Panc1 (cell line): Measurements from ENCODE around the gene CD226. TPM values are rescaled to one million over a fixed set of nuclear protein-coding genes. Genes with fewer than 3 reads are reported as not detected.

ENCODE experiments used
- ATAC-seq: fragments of 200-7000 bp; cut with Tn5 transposase; 2 replicates; pipeline ENCODE4 v1.9.1; 2020; ENCODE audit warnings: mild to moderate bottlenecking, moderate library complexity
- BruUV-seq: library from RNA; stranded (reverse); fragments of 400-500 nt; replicated peaks from 2 replicates; lab custom pipeline; 2021; lab: Mats Ljungman, UMichigan
- CTCF ChIA-PET: fragments of 300-600 bp; sonication (Branson Sonifier 250); formaldehyde crosslinking; loops from one replicate; lab custom pipeline; 2022; ENCODE audit warnings: antibody characterized with exemption; lab: Charles Lee
- POLR2A ChIA-PET: fragments of 300-600 bp; sonication (Branson Sonifier 250); formaldehyde crosslinking; loops from one replicate; lab custom pipeline; 2022; ENCODE audit warnings: antibody characterized with exemption; lab: Charles Lee
- DNase-seq: peaks from one replicate; pipeline ENCODE4 v3.0.0-alpha.2; 2010; ENCODE audit warnings: low read depth, low spot score
- H3K27ac ChIP-seq: 2 replicates; pipeline ENCODE4 v1.5.1; 2011; ENCODE audit warnings: mild to moderate bottlenecking, low read length, inconsistent platforms
- H3K27me3 ChIP-seq: fragments of 200-500 bp; sonication (Bioruptor generic); 2 replicates; pipeline ENCODE4 v1.6.0; 2014; ENCODE audit warnings: low read length, inconsistent platforms; ENCODE audit not compliant: control insufficient read depth, insufficient read depth
- H3K36me3 ChIP-seq: fragments of 200-500 bp; sonication (Bioruptor generic); 2 replicates; pipeline ENCODE4 v1.5.1; 2014; ENCODE audit warnings: inconsistent platforms, mild to moderate bottlenecking, low read length, moderate library complexity; ENCODE audit not compliant: control insufficient read depth, insufficient read depth
- H3K4me1 ChIP-seq: 2 replicates; pipeline ENCODE4 v1.5.1; 2011; ENCODE audit warnings: inconsistent platforms, mild to moderate bottlenecking, low read length, moderate library complexity; ENCODE audit not compliant: control insufficient read depth, insufficient read depth
- H3K4me3 ChIP-seq, 2 experiments: 2 replicates each; pipeline ENCODE4 v1.5.1; 2011 to 2012; ENCODE audit warnings: low read depth in 2 of 2, low read length in 2 of 2, mild to moderate bottlenecking in 2 of 2, inconsistent platforms in 1 of 2, moderate library complexity in 1 of 2
- H3K9me3 ChIP-seq: fragments of 200-500 bp; sonication (Bioruptor generic); 2 replicates; pipeline ENCODE4 v1.5.1; 2014; ENCODE audit warnings: low read depth, mild to moderate bottlenecking, inconsistent platforms, low read length, moderate library complexity; ENCODE audit not compliant: control insufficient read depth, insufficient read depth
- CTCF ChIP-seq: fragments of 450-650 bp; IDR thresholded peaks from 2 replicates; pipeline ENCODE4 v1.5.1; 2017; ENCODE audit warnings: mild to moderate bottlenecking
- POLR2AphosphoS5 ChIP-seq: IDR thresholded peaks from 2 replicates; pipeline ENCODE4 v1.6.1; 2012; ENCODE audit warnings: mild to moderate bottlenecking, low read depth, low read length, moderate library complexity
- REST ChIP-seq, 2 experiments: IDR thresholded peaks; 2 replicates each; pipeline ENCODE4 v1.6.1; 2011 to 2012; ENCODE audit warnings: low read depth in 2 of 2, control low read depth in 1 of 2, low read length in 1 of 2, mild to moderate bottlenecking in 1 of 2, moderate library complexity in 1 of 2; ENCODE audit not compliant: insufficient read depth in 1 of 2
- SIN3A ChIP-seq: IDR thresholded peaks from 2 replicates; pipeline ENCODE4 v1.6.1; 2012; ENCODE audit warnings: low read depth, mild to moderate bottlenecking, low read length, moderate library complexity, borderline replicate concordance; ENCODE audit not compliant: insufficient read depth
- TCF7L2 ChIP-seq: IDR thresholded peaks from 2 replicates; pipeline ENCODE4 v1.6.1; 2011; ENCODE audit warnings: mild to moderate bottlenecking, low read depth, low read length, inconsistent platforms
- in situ Hi-C: cut with HindIII; loops from 2 replicates; pipeline ENCODE4 v1.10.0; 2016; ENCODE audit warnings: low sequenced_read_pairs, low pct_unique_long_range_greater_than_20kb
- intact Hi-C: fragments of 100-400 bp; cut with micrococcal nuclease; formaldehyde crosslinking; loops from one replicate; pipeline ENCODE4 v1.10.0; 2022; ENCODE audit not compliant: unreplicated experiment
- total RNA-seq: library from RNA; stranded (reverse); gene quantifications from one replicate; pipeline ENCODE4 v1.2.1, GENCODE V29; 2021; ENCODE audit not compliant: unreplicated experiment

The CD226 gene
- total RNA-seq, 1 experiment from 2014 or later = 0.95 TPM

- ATAC-seq (no peak), DNase-seq (no peak)
- H3K9me3 ChIP-seq = no peaks in the 10 kb centered on the region
- intact Hi-C loops (no loop called here), in situ Hi-C loops (no loop called here)
- BruUV-seq = no TSS peak
- no peaks in the 10 kb centered on the region for H3K4me1 ChIP-seq
- H3K36me3 ChIP-seq = no peaks in the 10 kb centered on the region
- H3K27me3 ChIP-seq = no peaks in the 10 kb centered on the region
- POLR2A ChIA-PET = no interaction called here
- CTCF ChIA-PET = no interaction called here
- no peak overlapping the region for H3K27ac ChIP-seq
- TF ChIP-seq SIN3A (no peak), POLR2AphosphoS5 (no peak), REST (IDR thresholded peaks at IDR 0.05; ENCODE audit: insufficient read depth in 1 of 2, low read depth in 2 of 2, low read length in 1 of 2) (no peak), CTCF (no peak), TCF7L2 (no peak)
- no peak overlapping the region for H3K4me3 ChIP-seq
Measured at GRCh38 chr18:69841117-69841516, 106.6 kb downstream of the CD226 start.

GRCh38 chr18:69840445-69840844, 107.2 kb downstream of the CD226 start:
- H3K4me1 ChIP-seq = no peaks in the 10 kb centered on the region
- ChIA-PET POLR2A (no interaction called here), CTCF (no interaction called here)
- BruUV-seq = no TSS peak
- no peak for ATAC-seq
- TF ChIP-seq REST (IDR thresholded peaks at IDR 0.05; ENCODE audit: insufficient read depth in 1 of 2, low read depth in 2 of 2, low read length in 1 of 2) (no peak), SIN3A (no peak), TCF7L2 (no peak), CTCF (no peak), POLR2AphosphoS5 (no peak)
- DNase-seq = no peak
- H3K36me3 ChIP-seq = no peaks in the 10 kb centered on the region
- H3K4me3 ChIP-seq = no peak overlapping the region
- intact Hi-C loops (no loop called here), in situ Hi-C loops (no loop called here)
- H3K9me3 ChIP-seq = no peaks in the 10 kb centered on the region
- H3K27ac ChIP-seq = no peak overlapping the region
- no peaks in the 10 kb centered on the region for H3K27me3 ChIP-seq
